PFSK-1 (cell line): Measurements from ENCODE around the gene LAYN.

Experiments used
- FOXP2 ChIP-seq: optimal IDR thresholded peaks from 2 replicates; pipeline ENCODE3; 2011; ENCODE audit warnings: borderline replicate concordance, control low read depth, inconsistent platforms; ENCODE audit not compliant: insufficient read depth; ENCODE audit errors: extremely low read length, extremely low read depth
- POLR2AphosphoS5 ChIP-seq: IDR thresholded peaks from 2 replicates; pipeline ENCODE4 v1.6.1; 2012; ENCODE audit warnings: low read depth, mild to moderate bottlenecking, control low read depth, low read length, moderate library complexity
- REST ChIP-seq, 2 experiments: IDR thresholded peaks; 2 replicates each; pipeline versions ENCODE4 v1.6.1 to v1.8.0; 2011 to 2012; ENCODE audit warnings: low read depth in 2 of 2, low read length in 2 of 2, control low read depth in 1 of 2, inconsistent platforms in 1 of 2, mild to moderate bottlenecking in 1 of 2, moderate library complexity in 1 of 2; ENCODE audit not compliant: insufficient read depth in 1 of 2
- SIN3A ChIP-seq: IDR thresholded peaks from 2 replicates; pipeline ENCODE4 v1.6.1; 2012; ENCODE audit warnings: mild to moderate bottlenecking, low read length, moderate library complexity, borderline replicate concordance; ENCODE audit not compliant: insufficient read depth
- TAF1 ChIP-seq: IDR thresholded peaks from 2 replicates; pipeline ENCODE4 v1.6.1; 2012; ENCODE audit warnings: low read length, control low read depth, borderline replicate concordance; ENCODE audit not compliant: insufficient read depth

Gene LAYN

GRCh38 chr11:111607751-111608150, 67.2 kb downstream of the LAYN start:
- TF ChIP-seq FOXP2, result no peak
- no peak for TF ChIP-seq TAF1
- TF ChIP-seq REST (IDR thresholded peaks at IDR 0.05; ENCODE audit: insufficient read depth in 1 of 2, low read depth in 2 of 2, low read length in 2 of 2), result no peak
- TF ChIP-seq POLR2AphosphoS5, result no peak
- no peak for TF ChIP-seq SIN3A
